ENCODE data around the gene EMCN.
"Not testable (repeated sequence)": the region's sequence is repeated elsewhere in the genome, so short reads cannot be mapped to it uniquely, and the experiment has no call there.

EMCN gene

GRCh38 chr4:100489305-100489704 is 28.5 kb downstream of the EMCN start:
- no peak for DNase-seq

- no peak for DNase-seq
Measured at GRCh38 chr4:100486496-100486895, 31.3 kb downstream of the EMCN start.

GRCh38 chr4:100483796-100484195 is 34.0 kb downstream of the EMCN start:
- no peak for DNase-seq

- DNase-seq, result no peak
Measured at GRCh38 chr4:100479971-100480370, 37.9 kb downstream of the EMCN start.

GRCh38 chr4:100469555-100469954 is 48.3 kb downstream of the EMCN start:
- DNase-seq, result no peak

- DNase-seq, result no peak
Measured at GRCh38 chr4:100466501-100466900, 51.3 kb downstream of the EMCN start.

- no peak for DNase-seq
Measured at GRCh38 chr4:100461807-100462605, 55.8 kb downstream of the EMCN start.

- no peak for DNase-seq
Measured at GRCh38 chr4:100450449-100450848, 67.4 kb downstream of the EMCN start.

- no peak for DNase-seq
Measured at GRCh38 chr4:100431416-100431815, 86.4 kb downstream of the EMCN start.

GRCh38 chr4:100430451-100430850 is 87.4 kb downstream of the EMCN start:
- no peak for DNase-seq

GRCh38 chr4:100429616-100430015 is 88.2 kb downstream of the EMCN start:
- DNase-seq, result no peak

- no peak for DNase-seq
Measured at GRCh38 chr4:100428051-100428450, 89.8 kb downstream of the EMCN start.

- DNase-seq, result no peak
Measured at GRCh38 chr4:100424376-100424775, 93.4 kb downstream of the EMCN start.

- DNase-seq, result no peak
Measured at GRCh38 chr4:100422894-100423293, 94.9 kb downstream of the EMCN start.

GRCh38 chr4:100421361-100421978 is 96.4 kb downstream of the EMCN start:
- DNase-seq, result no peak

GRCh38 chr4:100420571-100420970 is 97.3 kb downstream of the EMCN start:
- DNase-seq, result no peak

GRCh38 chr4:100417565-100417964 is 100.3 kb downstream of the EMCN start:
- DNase-seq, result no peak

- no peak for DNase-seq
Measured at GRCh38 chr4:100414016-100414790, 103.6 kb downstream of the EMCN start.

- no peak for DNase-seq
Measured at GRCh38 chr4:100391863-100392262, 126.0 kb downstream of the EMCN start.

- no peak for DNase-seq
Measured at GRCh38 chr4:100391086-100391485, 126.7 kb downstream of the EMCN start.

GRCh38 chr4:100386270-100386669 is 131.6 kb downstream of the EMCN start:
- no peak for DNase-seq

GRCh38 chr4:100380401-100380800 is 137.4 kb downstream of the EMCN start:
- not testable (repeated sequence) for DNase-seq

GRCh38 chr4:100379583-100380105 is 138.2 kb downstream of the EMCN start:
- DNase-seq, result no peak

GRCh38 chr4:100372432-100372831 is 145.4 kb downstream of the EMCN start:
- no peak for DNase-seq

Data from activated CD4-positive, alpha-beta T cell treated with anti-CD3 and anti-CD28 coated beads, Interleukin-2, amount 50 U/mL, for 4 hours (primary cell).